H1 (cell line): ENCODE data around the gene COL1A1. TPM values are rescaled to one million over a fixed set of nuclear protein-coding genes. Genes with fewer than 3 reads are reported as not detected.

ENCODE experiments used
- CTCF ChIA-PET: fragments of 300-600 bp; sonication (Branson Sonifier 250); formaldehyde crosslinking; loops from one replicate; lab custom pipeline; 2021; ENCODE audit not compliant: partially characterized antibody; lab: Charles Lee
- POLR2A ChIA-PET: fragments of 300-600 bp; sonication (Branson Sonifier 250); formaldehyde crosslinking; loops from one replicate; lab custom pipeline; 2021; ENCODE audit warnings: inconsistent platforms; ENCODE audit not compliant: partially characterized antibody; lab: Charles Lee
- DNase-seq, 2 experiments: peaks; one replicate each; pipeline versions ENCODE4 v3.0.0 to v3.0.0-alpha.2; 2010 to 2022; ENCODE audit warnings: low spot score in 2 of 2, low read depth in 1 of 2, mixed read lengths in 1 of 2
- FAIRE-seq: peaks from 2 replicates; lab custom pipeline; 2011; peaks lifted over from hg19 to GRCh38; lab: Jason Lieb, UNC
- H2AFZ ChIP-seq: 2 replicates; pipeline ENCODE4 v1.8.1; 2012; ENCODE audit warnings: low read length, inconsistent platforms
- H2AK5ac ChIP-seq: 2 replicates; pipeline ENCODE4 v1.6.1; 2013; ENCODE audit warnings: low read depth, low read length
- H2BK120ac ChIP-seq: replicated peaks from 2 replicates; pipeline ENCODE3; 2013; ENCODE audit warnings: low read depth, low read length, inconsistent platforms
- H2BK12ac ChIP-seq: 2 replicates; pipeline ENCODE4 v1.6.1; 2013; ENCODE audit warnings: low read depth, low read length
- H2BK15ac ChIP-seq: 2 replicates; pipeline ENCODE4 v1.6.1; 2013; ENCODE audit warnings: low read length
- H2BK20ac ChIP-seq: 2 replicates; pipeline ENCODE4 v1.6.1; 2013; ENCODE audit warnings: low read length
- H2BK5ac ChIP-seq: 2 replicates; pipeline ENCODE4 v1.6.1; 2013; ENCODE audit warnings: low read depth, low read length
- H3K14ac ChIP-seq: 2 replicates; pipeline ENCODE4 v1.6.1; 2013; ENCODE audit warnings: inconsistent platforms; ENCODE audit not compliant: insufficient read length
- H3K18ac ChIP-seq: 2 replicates; pipeline ENCODE4 v1.6.1; 2013; ENCODE audit warnings: low read length; ENCODE audit errors: extremely low read depth
- H3K23ac ChIP-seq: 2 replicates; pipeline ENCODE4 v1.6.1; 2013; ENCODE audit warnings: inconsistent platforms; ENCODE audit not compliant: insufficient read length
- H3K23me2 ChIP-seq: 2 replicates; pipeline ENCODE4 v1.6.1; 2013; ENCODE audit warnings: low read depth, low read length
- H3K27ac ChIP-seq: 2 replicates; pipeline ENCODE4 v1.6.1; 2011; ENCODE audit warnings: low read depth, low read length, inconsistent platforms
- H3K27me3 ChIP-seq, 4 experiments: replicated peaks in 1 of 4; 1 replicate in 1 of 4; 2 replicates in 3 of 4; pipeline versions ENCODE4 v1.6.1 to v1.8.1; 2011 to 2013; ENCODE audit warnings: low read length in 3 of 4, mild to moderate bottlenecking in 3 of 4, inconsistent platforms in 2 of 4, mixed read lengths in 2 of 4, moderate library complexity in 1 of 4; ENCODE audit not compliant: control insufficient read depth in 3 of 4, insufficient read depth in 3 of 4; ENCODE audit errors: extremely low read depth in 1 of 4
- H3K36me3 ChIP-seq, 4 experiments: 2 replicates each; pipeline versions ENCODE4 v1.6.1 to v1.8.1; 2011 to 2013; ENCODE audit warnings: mild to moderate bottlenecking in 4 of 4, low read length in 3 of 4, moderate library complexity in 2 of 4, control low read depth in 1 of 4, inconsistent platforms in 1 of 4; ENCODE audit not compliant: insufficient read depth in 4 of 4, control insufficient read depth in 2 of 4
- H3K4ac ChIP-seq: replicated peaks from 2 replicates; pipeline ENCODE3; 2013; ENCODE audit warnings: low read length, low read depth, mixed read lengths, inconsistent platforms; ENCODE audit not compliant: insufficient read length
- H3K4me1 ChIP-seq, 4 experiments: replicated peaks in 1 of 4; 1 replicate in 1 of 4; 2 replicates in 3 of 4; pipeline versions ENCODE4 v1.6.1 to v1.8.1; 2011 to 2013; ENCODE audit warnings: low read length in 3 of 4, inconsistent platforms in 2 of 4, mixed read lengths in 1 of 4; ENCODE audit not compliant: insufficient read depth in 4 of 4, control insufficient read depth in 3 of 4
- H3K4me2 ChIP-seq, 2 experiments: 2 replicates each; pipeline versions ENCODE4 v1.6.1 to v1.8.1; 2011 to 2013; ENCODE audit warnings: low read depth in 2 of 2, low read length in 2 of 2, control low read depth in 1 of 2, inconsistent platforms in 1 of 2, mild to moderate bottlenecking in 1 of 2; ENCODE audit not compliant: insufficient read depth in 1 of 2
- H3K4me3 ChIP-seq, 4 experiments: fragments of 200-600, 300-600 bp in 1 of 4; sonication (generic), shearing (Covaris generic), sonication (Bioruptor Twin) in 1 of 4; 2 replicates each; pipeline versions ENCODE4 v1.5.1 to v1.8.1; 2011 to 2016; ENCODE audit warnings: low read length in 4 of 4, low read depth in 3 of 4, control low read depth in 2 of 4, inconsistent platforms in 2 of 4, mild to moderate bottlenecking in 2 of 4, mixed read lengths in 1 of 4, moderate library complexity in 1 of 4; ENCODE audit not compliant: insufficient read depth in 2 of 4; ENCODE audit errors: extremely low read depth in 1 of 4
- H3K56ac ChIP-seq: replicated peaks from 2 replicates; pipeline ENCODE3; 2013; ENCODE audit warnings: low read depth, mild to moderate bottlenecking, mixed read lengths, low read length, inconsistent platforms; ENCODE audit not compliant: insufficient read length
- H3K79me1 ChIP-seq: 2 replicates; pipeline ENCODE4 v1.6.1; 2013; ENCODE audit warnings: low read depth, low read length, control low read depth
- H3K79me2 ChIP-seq, 2 experiments: 2 replicates each; pipeline versions ENCODE4 v1.6.1 to v1.8.1; 2012 to 2013; ENCODE audit warnings: low read length in 2 of 2, mild to moderate bottlenecking in 2 of 2, inconsistent platforms in 1 of 2; ENCODE audit not compliant: insufficient read depth in 2 of 2, control insufficient read depth in 1 of 2
- H3K9ac ChIP-seq, 4 experiments: replicated peaks in 1 of 4; 1 replicate in 1 of 4; 2 replicates in 3 of 4; pipeline versions ENCODE4 v1.6.1 to v1.8.1; 2011 to 2013; ENCODE audit warnings: low read depth in 3 of 4, low read length in 3 of 4, control low read depth in 2 of 4, mild to moderate bottlenecking in 2 of 4, moderate library complexity in 2 of 4, inconsistent platforms in 1 of 4; ENCODE audit errors: extremely low read depth in 1 of 4
- H3K9me3 ChIP-seq, 2 experiments: 2 replicates each; pipeline versions ENCODE4 v1.6.1 to v1.8.1; 2012 to 2013; ENCODE audit warnings: mild to moderate bottlenecking in 2 of 2, moderate library complexity in 2 of 2, control low read depth in 1 of 2, inconsistent platforms in 1 of 2, low read depth in 1 of 2, low read length in 1 of 2, mixed read lengths in 1 of 2; ENCODE audit not compliant: insufficient read depth in 2 of 2
- H4K20me1 ChIP-seq, 2 experiments: replicated peaks in 1 of 2; 2 replicates each; pipeline versions ENCODE3 to v1.8.1; 2011 to 2013; ENCODE audit warnings: inconsistent platforms in 2 of 2, low read length in 2 of 2, mild to moderate bottlenecking in 1 of 2; ENCODE audit not compliant: insufficient read depth in 2 of 2, control insufficient read depth in 1 of 2
- H4K5ac ChIP-seq: 2 replicates; pipeline ENCODE4 v1.6.1; 2013; ENCODE audit warnings: low read length, low read depth, mixed read lengths, inconsistent platforms; ENCODE audit not compliant: insufficient read length
- H4K8ac ChIP-seq: 2 replicates; pipeline ENCODE4 v1.8.0; 2013; ENCODE audit warnings: mild to moderate bottlenecking, moderate library complexity, low read length, inconsistent platforms; ENCODE audit not compliant: insufficient read depth; ENCODE audit errors: extremely low read depth
- H4K91ac ChIP-seq: replicated peaks from 2 replicates; pipeline ENCODE3; 2013; ENCODE audit warnings: low read length, mixed read lengths, inconsistent platforms; ENCODE audit not compliant: insufficient read length
- CTCF ChIP-seq, 3 experiments: IDR thresholded peaks; 1 replicate in 2 of 3; 2 replicates in 1 of 3; pipeline versions ENCODE4 v1.5.1 to v1.6.1; 2011; ENCODE audit warnings: low read length in 3 of 3, mild to moderate bottlenecking in 3 of 3, inconsistent platforms in 2 of 3, low read depth in 1 of 3, moderate library complexity in 1 of 3; ENCODE audit not compliant: insufficient read depth in 1 of 3; ENCODE audit errors: control extremely low read depth in 1 of 3
- HDAC2 ChIP-seq, 2 experiments: fragments of 300-600 bp in 1 of 2; sonication (generic) in 1 of 2; IDR thresholded peaks; 2 replicates each; pipeline ENCODE4 v1.6.1; 2011 to 2012; ENCODE audit warnings: low read depth in 2 of 2, low read length in 2 of 2, mild to moderate bottlenecking in 2 of 2, moderate library complexity in 2 of 2, borderline replicate concordance in 1 of 2, inconsistent platforms in 1 of 2
- HDAC6 ChIP-seq: IDR thresholded peaks from one replicate; pipeline ENCODE4 v1.7.1; 2012; ENCODE audit warnings: low read depth, mild to moderate bottlenecking, inconsistent platforms, low read length, moderate library complexity
- KDM4A ChIP-seq: IDR thresholded peaks from one replicate; pipeline ENCODE4 v1.7.1; 2012; ENCODE audit warnings: low read depth, mild to moderate bottlenecking, moderate library complexity, low read length, inconsistent platforms; ENCODE audit not compliant: severe bottlenecking
- POLR2A ChIP-seq, 2 experiments: IDR thresholded peaks; 1 replicate in 1 of 2; 2 replicates in 1 of 2; pipeline ENCODE4 v1.6.1; 2011; ENCODE audit warnings: low read depth in 2 of 2, low read length in 2 of 2, mild to moderate bottlenecking in 2 of 2; ENCODE audit errors: control extremely low read depth in 1 of 2
- SAP30 ChIP-seq: fragments of 300-600 bp; sonication (generic); IDR thresholded peaks from 2 replicates; pipeline ENCODE4 v1.7.1; 2012; ENCODE audit warnings: low read length, moderate library complexity, mild to moderate bottlenecking, inconsistent platforms; ENCODE audit not compliant: insufficient read depth, insufficient replicate concordance
- TEAD4 ChIP-seq: IDR thresholded peaks from 2 replicates; pipeline ENCODE4 v1.6.1; 2012; ENCODE audit warnings: low read depth, low read length, inconsistent platforms, mixed read lengths
- WGBS, 2 experiments: shearing (Covaris generic) in 1 of 2; methylation state at CpG; one replicate each; pipeline versions ENCODE4 v1.1.6 to v1.1.7; 2013 to 2015; ENCODE audit warnings: low lambda C conversion rate in 2 of 2, mixed read lengths in 2 of 2, inconsistent platforms in 1 of 2, low coverage in 1 of 2, missing lambda C conversion rate in 1 of 2; ENCODE audit not compliant: insufficient replicate concordance in 2 of 2, insufficient coverage in 1 of 2, insufficient read length in 1 of 2; ENCODE audit errors: extremely low coverage in 1 of 2, missing lambda C conversion rate in 1 of 2; 5-methylcytosine and 5-hydroxymethylcytosine counted together
- polyA plus RNA-seq, 7 experiments: library from polyadenylated mRNA; depleted of rRNA in 3 of 7; stranded (reverse) in 5 of 7; unstranded in 2 of 7; fragments of >200 nt in 5 of 7; fragments of 200-250 nt in 2 of 7; gene quantifications; 1 replicate in 5 of 7; 2 replicates in 1 of 7; 4 replicates in 1 of 7; pipeline versions ENCODE4 v1.2.1 to v1.2.3, GENCODE V29; 2011 to 2013; ENCODE audit warnings: missing spikeins in 2 of 7, mixed read lengths in 2 of 7
- total RNA-seq: library from RNA; stranded (reverse); fragmentation: NEBNext Ultra II Directional; extraction: Animal tissue kit (Norgen Biotek cat#: 25700); gene quantifications from 2 replicates; pipeline ENCODE4 v1.2.1, GENCODE V29; 2021

The COL1A1 gene
- total and polyA plus RNA-seq, 2 of the 8 experiments (the other 6 are each of a cell fraction or from before 2014, with no cell fraction given), result 14.1 to 80.4 TPM

GRCh38 chr17:50177983-50178834, 23.2 kb downstream of the COL1A1 start:
- CTCF ChIA-PET, result interaction anchor here (0.7 to 17.0 kb wide), 27 partner anchors 9 to 446 kb away, joined by 3 to 299 read pairs (median 4); partner anchors contain the start of genes COL1A1 and SGCA
- Histone ChIP-seq H4K8ac (peak overlapping the region; percentile 90), H4K20me1 (no peaks in the 10 kb centered on the region), H3K27ac (no peak overlapping the region), H3K23ac (no peak overlapping the region), H3K18ac (peak overlapping the region; percentile 99), H3K9ac (0 out of 7 replicates have a peak overlapping the region, but pooled peaks of 2 of the 4 experiments have one; percentile 13 to 16), H3K56ac (peak overlapping the region; percentile 27), H4K5ac (peak overlapping the region; percentile 19), H3K4me2 (peak overlapping the region; percentile 10 to 60), H2BK20ac (peak overlapping the region; percentile 93; the same call in 1 of the 2 replicates), H3K79me1 (no peaks in the 10 kb centered on the region), H3K36me3 (no peaks in the 10 kb centered on the region), H3K79me2 (no peaks in the 10 kb centered on the region), H3K9me3 (no peaks in the 10 kb centered on the region), H2BK5ac (peak overlapping the region; percentile 89; the same call in 1 of the 2 replicates), H2BK15ac (peak overlapping the region; percentile 66; the same call in 1 of the 2 replicates), H3K4me1 (peaks cover 4 to 22% (median 15%) of the 10 kb centered on the region in 4 experiments), H2AK5ac (no peak overlapping the region), H4K91ac (peak overlapping the region; percentile 95), H3K27me3 (no peaks in the 10 kb centered on the region), H3K23me2 (no peaks in the 10 kb centered on the region), H2BK12ac (peak overlapping the region; percentile 39; the same call in 1 of the 2 replicates), H3K4me3 (peak overlapping the region in 3 of 4 experiments; percentile 17 to 42 (median 24); a peak in 3 of 8 replicates), H2BK120ac (peak overlapping the region; percentile 43), H3K4ac (peak overlapping the region; percentile 33), H3K14ac (no peak overlapping the region), H2AFZ (peak overlapping the region; percentile 92; the same call in 1 of the 2 replicates)
- 19% methylated on average over 18 of the region's 22 CpGs; no CpG with 5 or more reads in 1 of the 2 experiments for WGBS, 2 experiments
- DNase-seq (peak; percentile 39 to 80), FAIRE-seq (no peak)
- POLR2A ChIA-PET, result interaction anchor here (0.6 to 2.5 kb wide), 10 partner anchors 8 to 1281 kb away, joined by 3 to 9 read pairs (median 4); partner anchors contain the start of genes COL1A1 and TMEM92
- TF ChIP-seq HDAC2 (IDR thresholded peaks at IDR 0.05; ENCODE audit: borderline replicate concordance in 1 of 2, low read depth in 2 of 2, low read length in 2 of 2) (no peak), KDM4A (peak; percentile 53), TEAD4 (peak; percentile 80), POLR2A (IDR thresholded peaks at IDR 0.05; ENCODE audit: control extremely low read depth in 1 of 2, low read depth in 2 of 2, low read length in 2 of 2) (peak in 1 of 2 experiments; percentile 45; a peak in 1 of 3 replicates), HDAC6 (no peak), CTCF (IDR thresholded peaks at IDR 0.05; ENCODE audit: control extremely low read depth in 1 of 3, insufficient read depth in 1 of 3, low read depth in 1 of 3, low read length in 3 of 3) (peak; percentile 50 to 60 (median 57)), SAP30 (no peak)
